ENCODE results near the gene GADD45A. TPM values are rescaled to one million over a fixed set of nuclear protein-coding genes. Genes with fewer than 3 reads are reported as not detected.
"Not testable (repeated sequence)": the region's sequence is repeated elsewhere in the genome, so short reads cannot be mapped to it uniquely, and the experiment has no call there.

The GADD45A gene
- total and polyA plus RNA-seq, 4 donors, result 49.7 to 186 (median 156) TPM

DNA sequence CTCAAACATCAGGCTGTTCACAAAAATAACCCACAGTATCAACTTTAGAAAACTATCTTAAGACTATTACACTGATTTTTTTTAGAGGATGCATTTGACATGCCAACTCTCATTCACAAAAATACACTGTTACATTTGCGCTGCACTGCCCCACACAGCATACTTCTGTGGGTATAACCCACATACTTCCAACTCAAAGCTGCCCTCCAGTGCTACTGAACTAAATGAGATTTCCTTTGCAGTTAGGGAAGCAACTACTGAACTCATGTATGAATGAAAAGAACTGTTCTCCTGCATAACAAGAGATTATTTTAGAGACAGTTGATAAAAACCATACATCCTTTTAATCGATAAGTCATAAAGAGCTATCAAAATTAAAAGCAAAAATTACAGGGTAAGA, 25.8 kb upstream of the GADD45A start:
- WGBS, 2 donors, result 47 to 54% methylated on average over 2 of the region's 2 CpGs

DNA sequence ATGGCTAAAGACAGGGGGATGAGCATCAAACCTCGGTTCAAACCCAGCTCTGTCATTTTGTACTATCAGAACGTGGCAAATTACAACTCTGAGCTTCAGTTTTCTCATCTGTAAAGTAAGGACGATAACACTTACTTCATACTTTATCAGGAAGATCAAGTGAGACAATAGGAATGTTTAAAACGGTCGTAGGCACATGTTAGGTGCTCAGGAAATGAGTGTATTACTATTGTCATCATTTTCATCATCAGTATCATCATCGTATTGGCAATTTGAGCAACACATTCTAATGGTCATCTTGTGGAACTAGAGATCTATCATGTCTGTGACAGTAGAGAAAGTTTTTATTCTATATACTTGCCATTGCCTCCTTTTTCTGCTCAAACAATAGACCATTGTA, 22.1 kb upstream of the GADD45A start:
- Histone ChIP-seq H3K27ac (ENCODE audit: low read depth in 1 of 2, low read length in 2 of 2) (no peak overlapping the region), H3K4me3 (ENCODE audit: low read length in 2 of 2) (no peak overlapping the region), H3K36me3 (ENCODE audit: control insufficient read depth in 1 of 2, insufficient read depth in 2 of 2, low read length in 1 of 2) (no peaks in the 10 kb centered on the region), H3K4me1 (ENCODE audit: control insufficient read depth in 1 of 2, insufficient read depth in 2 of 2, low read length in 2 of 2) (no peaks in the 10 kb centered on the region), H3K9me3 (ENCODE audit: control insufficient read depth, low read length) (no peaks in the 10 kb centered on the region), H3K27me3 (ENCODE audit: control insufficient read depth in 1 of 2, insufficient read depth in 2 of 2, low read length in 1 of 2) (no peaks in the 10 kb centered on the region)
- no peak for DNase-seq
- no peak for ATAC-seq (ENCODE audit: low FRiP score)
- intact Hi-C loops (cut with DNase I), result no loop called here
- WGBS, 2 donors, result 77 to 91% methylated on average over 6 of the region's 6 CpGs

More for the DNA sequence above, 25.8 kb upstream of the GADD45A start:
- Histone ChIP-seq H3K27me3 (ENCODE audit: control insufficient read depth in 1 of 2, insufficient read depth in 2 of 2, low read length in 1 of 2) (no peaks in the 10 kb centered on the region), H3K27ac (ENCODE audit: low read depth in 1 of 2, low read length in 2 of 2) (no peak overlapping the region), H3K4me3 (ENCODE audit: low read length in 2 of 2) (no peak overlapping the region), H3K4me1 (ENCODE audit: control insufficient read depth in 1 of 2, insufficient read depth in 2 of 2, low read length in 2 of 2) (no peaks in the 10 kb centered on the region), H3K36me3 (ENCODE audit: control insufficient read depth in 1 of 2, insufficient read depth in 2 of 2, low read length in 1 of 2) (no peaks in the 10 kb centered on the region), H3K9me3 (ENCODE audit: control insufficient read depth, low read length) (no peaks in the 10 kb centered on the region)
- ATAC-seq (ENCODE audit: low FRiP score) (no peak), DNase-seq (no peak)
- intact Hi-C loops (cut with DNase I), result no loop called here

DNA sequence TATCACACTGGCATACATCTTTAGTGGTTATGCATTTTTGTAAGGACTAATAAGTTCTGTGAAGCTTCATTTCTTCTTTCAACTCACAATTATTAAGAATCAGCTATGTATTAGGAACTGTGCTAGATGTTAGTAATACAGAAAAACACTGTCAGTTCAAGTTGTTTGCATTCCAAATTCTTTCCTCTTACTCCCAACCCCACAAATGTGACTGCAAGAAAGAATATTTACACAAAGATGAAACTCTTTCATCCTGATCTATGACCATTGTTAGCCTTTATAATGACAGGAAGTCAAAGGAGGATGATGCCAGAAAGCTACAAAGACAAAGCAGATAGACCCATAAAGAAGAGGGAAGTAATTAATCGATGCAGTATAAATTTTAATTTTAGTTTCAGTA, 21.0 kb upstream of the GADD45A start:
- intact Hi-C loops (cut with DNase I), result no loop called here
- Histone ChIP-seq H3K27me3 (ENCODE audit: control insufficient read depth in 1 of 2, insufficient read depth in 2 of 2, low read length in 1 of 2) (no peaks in the 10 kb centered on the region), H3K36me3 (ENCODE audit: control insufficient read depth in 1 of 2, insufficient read depth in 2 of 2, low read length in 1 of 2) (no peaks in the 10 kb centered on the region), H3K9me3 (ENCODE audit: control insufficient read depth, low read length) (no peaks in the 10 kb centered on the region), H3K4me1 (ENCODE audit: control insufficient read depth in 1 of 2, insufficient read depth in 2 of 2, low read length in 2 of 2) (no peaks in the 10 kb centered on the region), H3K4me3 (ENCODE audit: low read length in 2 of 2) (no peak overlapping the region), H3K27ac (ENCODE audit: low read depth in 1 of 2, low read length in 2 of 2) (no peak overlapping the region)
- ATAC-seq (ENCODE audit: low FRiP score) (no peak), DNase-seq (no peak)
- WGBS, 2 donors, result 92 to 94% methylated on average over 1 of the region's 1 CpG

DNA sequence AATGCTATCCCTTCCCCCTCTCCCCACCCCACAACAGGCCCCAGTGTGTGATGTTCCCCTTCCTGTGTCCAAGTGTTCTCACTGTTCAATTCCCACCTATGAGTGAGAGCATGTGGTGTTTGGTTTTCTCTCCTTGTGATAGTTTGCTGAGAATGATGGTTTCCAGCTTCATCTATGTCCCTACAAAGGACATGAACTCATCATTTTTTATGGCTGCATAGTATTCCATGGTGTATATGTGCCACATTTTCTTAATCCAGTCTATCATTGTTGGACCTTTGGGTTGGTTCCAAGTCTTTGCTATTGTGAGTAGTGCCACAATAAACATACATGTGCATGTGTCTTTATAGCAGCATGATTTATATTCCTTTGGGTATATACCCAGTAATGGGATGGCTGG, 19.7 kb upstream of the GADD45A start:
- H3K36me3 ChIP-seq (ENCODE audit: control insufficient read depth in 1 of 2, insufficient read depth in 2 of 2, low read length in 1 of 2); H3K27ac ChIP-seq (ENCODE audit: low read depth in 1 of 2, low read length in 2 of 2); intact Hi-C loops (cut with DNase I); H3K9me3 ChIP-seq (ENCODE audit: control insufficient read depth, low read length); H3K4me3 ChIP-seq (ENCODE audit: low read length in 2 of 2); DNase-seq; H3K27me3 ChIP-seq (ENCODE audit: control insufficient read depth in 1 of 2, insufficient read depth in 2 of 2, low read length in 1 of 2); ATAC-seq (ENCODE audit: low FRiP score); H3K4me1 ChIP-seq (ENCODE audit: control insufficient read depth in 1 of 2, insufficient read depth in 2 of 2, low read length in 2 of 2): not testable (repeated sequence)

DNA sequence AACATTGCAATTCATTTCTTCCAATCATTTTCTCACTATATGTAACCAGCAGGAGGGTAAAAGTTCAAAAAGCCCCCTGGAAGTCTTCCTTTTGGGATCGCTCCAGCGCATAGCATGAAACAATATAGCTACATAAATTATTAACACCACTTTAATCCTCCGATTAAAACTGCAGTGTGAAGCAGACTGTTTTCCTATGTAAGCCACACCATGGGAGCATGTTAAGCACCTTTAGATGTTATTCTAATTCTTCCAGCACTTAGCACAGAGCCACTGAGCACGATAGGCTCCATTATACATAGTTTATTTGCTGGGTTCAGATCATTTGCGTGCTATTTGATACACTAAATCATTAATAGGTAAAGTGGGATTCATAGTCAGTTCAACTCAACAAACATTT, 18.4 kb upstream of the GADD45A start:
- Histone ChIP-seq H3K27ac (ENCODE audit: low read depth in 1 of 2, low read length in 2 of 2) (no peak overlapping the region), H3K36me3 (ENCODE audit: control insufficient read depth in 1 of 2, insufficient read depth in 2 of 2, low read length in 1 of 2) (no peaks in the 10 kb centered on the region), H3K4me3 (ENCODE audit: low read length in 2 of 2) (no peak overlapping the region), H3K27me3 (ENCODE audit: control insufficient read depth in 1 of 2, insufficient read depth in 2 of 2, low read length in 1 of 2) (no peaks in the 10 kb centered on the region), H3K9me3 (ENCODE audit: control insufficient read depth, low read length) (no peaks in the 10 kb centered on the region), H3K4me1 (ENCODE audit: control insufficient read depth in 1 of 2, insufficient read depth in 2 of 2, low read length in 2 of 2) (no peaks in the 10 kb centered on the region)
- 94% methylated on average over 5 of the region's 5 CpGs for WGBS, 2 donors
- DNase-seq, result no peak
- intact Hi-C loops (cut with DNase I), result no loop called here
- no peak for ATAC-seq (ENCODE audit: low FRiP score)

DNA sequence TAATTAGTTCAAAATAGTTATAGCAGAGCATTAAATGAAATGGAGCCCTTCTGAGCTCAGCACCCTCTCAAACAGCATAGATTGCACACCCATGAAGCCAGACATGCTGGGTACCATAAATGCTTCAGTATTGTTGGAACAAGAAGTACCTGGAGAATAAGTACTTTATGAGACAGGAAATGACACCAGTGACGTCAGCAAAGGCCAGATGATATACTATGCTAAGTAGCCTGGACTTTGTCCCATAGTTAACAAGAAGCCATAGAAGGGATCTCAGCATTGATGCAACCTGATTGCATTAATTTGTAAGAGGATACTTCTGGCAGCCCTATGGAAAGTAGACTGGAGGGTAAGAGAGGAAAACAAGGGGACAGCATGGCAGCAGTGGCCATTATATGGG, 16.3 kb upstream of the GADD45A start:
- intact Hi-C loops (cut with DNase I), result no loop called here
- no peaks in the 10 kb centered on the region for H3K27me3 ChIP-seq (ENCODE audit: control insufficient read depth in 1 of 2, insufficient read depth in 2 of 2, low read length in 1 of 2)
- ATAC-seq (ENCODE audit: low FRiP score), result no peak
- H3K4me3 ChIP-seq (ENCODE audit: low read length in 2 of 2), result no peak overlapping the region
- WGBS, 2 donors, result 43 to 51% methylated on average over 1 of the region's 1 CpG
- H3K27ac ChIP-seq (ENCODE audit: low read depth in 1 of 2, low read length in 2 of 2), result no peak overlapping the region
- no peak for DNase-seq
- H3K9me3 ChIP-seq (ENCODE audit: control insufficient read depth, low read length), result no peaks in the 10 kb centered on the region
- no peaks in the 10 kb centered on the region for H3K4me1 ChIP-seq (ENCODE audit: control insufficient read depth in 1 of 2, insufficient read depth in 2 of 2, low read length in 2 of 2)
- no peaks in the 10 kb centered on the region for H3K36me3 ChIP-seq (ENCODE audit: control insufficient read depth in 1 of 2, insufficient read depth in 2 of 2, low read length in 1 of 2)

DNA sequence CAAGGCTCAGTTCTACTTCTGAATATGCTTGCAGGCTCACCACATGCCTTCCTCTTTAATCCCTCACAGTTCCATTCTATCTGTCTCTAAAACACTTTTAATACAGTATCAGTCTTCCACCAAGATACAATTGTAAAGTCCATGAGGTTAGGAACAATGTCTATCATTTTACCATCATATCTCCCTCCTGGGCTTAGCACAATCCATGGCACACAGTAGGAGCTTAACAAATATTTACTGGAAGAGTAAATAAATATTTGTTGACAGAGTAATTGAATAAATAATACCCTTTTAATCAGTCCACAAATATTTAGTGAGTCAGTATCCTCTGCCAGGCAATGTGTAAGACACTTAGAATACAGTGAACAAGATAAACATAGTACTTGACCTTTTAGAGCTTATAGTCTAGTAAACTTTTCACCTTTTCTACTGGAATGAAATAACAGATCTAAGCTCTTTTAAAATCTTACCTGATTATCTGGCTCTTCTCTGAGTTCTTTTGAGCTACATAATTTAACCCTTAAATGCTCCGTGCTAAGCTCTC, 12.7 kb upstream of the GADD45A start:
- intact Hi-C loops (cut with DNase I), result no loop called here
- H3K9me3 ChIP-seq (ENCODE audit: control insufficient read depth, low read length), result no peaks in the 10 kb centered on the region
- H3K27me3 ChIP-seq (ENCODE audit: control insufficient read depth in 1 of 2, insufficient read depth in 2 of 2, low read length in 1 of 2), result no peaks in the 10 kb centered on the region
- ATAC-seq (ENCODE audit: low FRiP score), result no peak
- 94 to 100% methylated on average over 1 of the region's 1 CpG for whole genome bisulfite sequencing, 2 donors
- no peak overlapping the region for H3K27ac ChIP-seq (ENCODE audit: low read depth in 1 of 2, low read length in 2 of 2)
- peaks cover 0 to 2% of the 10 kb centered on the region in 2 donors for H3K4me1 ChIP-seq (ENCODE audit: control insufficient read depth in 1 of 2, insufficient read depth in 2 of 2, low read length in 2 of 2)
- no peak overlapping the region for H3K4me3 ChIP-seq (ENCODE audit: low read length in 2 of 2)
- no peaks in the 10 kb centered on the region for H3K36me3 ChIP-seq (ENCODE audit: control insufficient read depth in 1 of 2, insufficient read depth in 2 of 2, low read length in 1 of 2)
- no peak for DNase-seq

DNA sequence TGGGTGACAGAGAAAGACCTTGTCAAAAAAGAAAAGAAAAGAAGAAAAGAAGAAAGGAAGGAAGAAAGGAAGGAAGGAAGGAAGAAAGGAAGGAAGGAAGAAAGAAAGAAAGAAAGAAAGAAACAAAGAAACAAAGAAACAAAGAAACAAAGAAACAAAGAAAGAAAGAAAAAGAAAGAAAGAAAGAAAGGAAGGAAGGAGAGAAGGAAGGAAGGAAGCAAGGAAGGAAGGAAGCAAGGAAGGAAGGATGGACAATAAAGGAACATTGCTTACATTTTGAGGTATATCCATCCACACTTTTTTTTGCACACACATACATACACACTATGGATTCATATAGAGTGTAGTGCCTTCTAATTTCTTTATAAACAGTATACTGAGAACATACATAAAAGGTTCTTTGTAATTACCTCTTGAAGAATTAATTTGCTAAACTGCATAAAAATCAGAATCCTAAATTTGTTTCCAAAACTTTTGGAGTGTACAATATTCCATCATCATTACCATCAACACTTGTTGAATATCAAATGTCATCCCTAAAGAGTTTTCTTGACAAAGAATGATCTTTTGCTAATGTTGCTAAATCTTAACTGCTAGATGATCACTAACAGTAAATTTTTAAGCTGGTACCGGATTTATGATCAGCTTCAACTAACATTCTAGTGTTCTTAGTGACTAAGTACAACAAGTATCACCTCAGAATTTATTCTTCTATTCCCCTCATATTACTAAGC, 11.4 kb upstream of the GADD45A start:
- Histone ChIP-seq H3K27me3 (ENCODE audit: control insufficient read depth in 1 of 2, insufficient read depth in 2 of 2, low read length in 1 of 2) (no peaks in the 10 kb centered on the region), H3K9me3 (ENCODE audit: control insufficient read depth, low read length) (no peaks in the 10 kb centered on the region), H3K4me3 (ENCODE audit: low read length in 2 of 2) (no peak overlapping the region), H3K27ac (ENCODE audit: low read depth in 1 of 2, low read length in 2 of 2) (no peak overlapping the region), H3K36me3 (ENCODE audit: control insufficient read depth in 1 of 2, insufficient read depth in 2 of 2, low read length in 1 of 2) (no peaks in the 10 kb centered on the region), H3K4me1 (ENCODE audit: control insufficient read depth in 1 of 2, insufficient read depth in 2 of 2, low read length in 2 of 2) (peaks cover 0 to 2% of the 10 kb centered on the region in 2 donors)
- intact Hi-C loops (cut with DNase I), result no loop called here
- DNase-seq (no peak), ATAC-seq (ENCODE audit: low FRiP score) (no peak)
- WGBS, 2 donors, result 93 to 98% methylated on average over 1 of the region's 1 CpG

DNA sequence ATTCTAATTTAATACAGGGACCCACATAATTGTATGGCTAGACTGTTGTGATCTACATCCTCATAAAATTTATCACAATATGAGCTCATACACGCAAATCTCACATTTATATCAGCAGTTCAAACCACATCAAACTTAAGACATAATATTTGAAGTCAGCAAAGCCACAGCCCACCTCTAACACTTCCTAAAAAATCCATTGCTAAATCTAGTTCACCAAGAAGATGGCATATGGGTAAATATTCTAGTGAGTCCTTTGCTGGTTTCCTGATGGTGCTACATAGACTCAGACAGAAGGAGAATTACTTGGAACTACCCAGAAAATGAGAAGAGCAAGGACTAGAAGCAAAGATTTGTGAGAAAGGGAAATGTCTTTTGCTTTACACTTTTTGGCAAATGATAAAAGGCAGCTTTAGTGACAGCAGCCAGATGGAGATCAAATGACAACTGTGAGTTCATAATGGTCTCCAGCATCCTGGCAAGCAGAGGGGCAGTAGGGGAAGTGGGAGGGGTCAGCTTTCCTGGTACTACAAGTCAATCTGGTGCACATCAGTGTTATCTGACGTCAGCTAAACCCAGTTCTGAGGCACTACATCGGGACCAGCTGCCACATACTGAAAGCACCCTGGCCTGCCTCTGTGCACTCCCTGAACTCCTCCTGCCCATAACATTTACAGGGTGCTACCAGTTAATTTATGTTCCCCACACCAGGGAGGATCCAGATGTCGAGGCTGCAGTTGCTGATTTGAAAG, 10.6 kb upstream of the GADD45A start:
- H3K27ac ChIP-seq (ENCODE audit: low read depth in 1 of 2, low read length in 2 of 2), result no peak overlapping the region

More for the DNA sequence above, 10.6 kb upstream of the GADD45A start:
- DNase-seq, result no peak
- intact Hi-C loops (cut with DNase I), result no loop called here
- no peak overlapping the region for H3K4me3 ChIP-seq (ENCODE audit: low read length in 2 of 2)
- H3K36me3 ChIP-seq (ENCODE audit: control insufficient read depth in 1 of 2, insufficient read depth in 2 of 2, low read length in 1 of 2), result no peaks in the 10 kb centered on the region
- peaks cover 0 to 2% of the 10 kb centered on the region in 2 donors for H3K4me1 ChIP-seq (ENCODE audit: control insufficient read depth in 1 of 2, insufficient read depth in 2 of 2, low read length in 2 of 2)
- WGBS, 2 donors, result 39 to 41% methylated on average over 4 of the region's 4 CpGs
- no peaks in the 10 kb centered on the region for H3K9me3 ChIP-seq (ENCODE audit: control insufficient read depth, low read length)
- peak; percentile 65 for ATAC-seq (ENCODE audit: low FRiP score)
- H3K27me3 ChIP-seq (ENCODE audit: control insufficient read depth in 1 of 2, insufficient read depth in 2 of 2, low read length in 1 of 2), result no peaks in the 10 kb centered on the region
